ENCODE measurements around the gene ANKRD34C. TPM values are rescaled to one million over a fixed set of nuclear protein-coding genes. Genes with fewer than 3 reads are reported as not detected.

Gene ANKRD34C
- total RNA-seq = not detected in 2 replicates
- long read RNA-seq = 0 reads

- H3K27ac Mint-ChIP-seq = no peak within 1 kb of the TSS
- TF ChIP-seq CTCF (IDR thresholded peaks at IDR 0.05; ENCODE audit: unreplicated experiment) = no peak
- H3K4me3 Mint-ChIP-seq (ENCODE audit: low read depth) = no peak within 1 kb of the TSS
- H3K4me1 Mint-ChIP-seq (ENCODE audit: low read depth) = no peaks in the 10 kb centered on the region
- peaks cover 3% of the 10 kb centered on the region for H3K9me3 Mint-ChIP-seq (ENCODE audit: low read depth)
- peaks cover 96% of the 10 kb centered on the region for H3K27me3 Mint-ChIP-seq
- no peak for DNase-seq (ENCODE audit: low spot score, unreplicated experiment)
- H3K36me3 Mint-ChIP-seq (ENCODE audit: insufficient read depth) = no peaks in the 10 kb centered on the region
Observed at GRCh38 chr15:79282371-79283251, at the start of gene ANKRD34C. TSS of gene ANKRD34C (plus strand) at chr15:79282722. CDS start at chr15:79293285, 10,563 bp downstream.

- Mint-ChIP-seq H3K27me3 (peaks cover 21% of the 10 kb centered on the region), H3K27ac (no peak overlapping the region), H3K9me3 (ENCODE audit: low read depth) (peaks cover 4% of the 10 kb centered on the region), H3K4me3 (ENCODE audit: low read depth) (no peak overlapping the region), H3K4me1 (ENCODE audit: low read depth) (no peaks in the 10 kb centered on the region), H3K36me3 (ENCODE audit: insufficient read depth) (no peaks in the 10 kb centered on the region)
- no peak for DNase-seq (ENCODE audit: low spot score, unreplicated experiment)
- no peak for TF ChIP-seq CTCF (IDR thresholded peaks at IDR 0.05; ENCODE audit: unreplicated experiment)
Observed at GRCh38 chr15:79233236-79233635, 49.3 kb upstream of the ANKRD34C start.

- Mint-ChIP-seq H3K4me3 (ENCODE audit: low read depth) (no peak overlapping the region), H3K36me3 (ENCODE audit: insufficient read depth) (no peaks in the 10 kb centered on the region), H3K9me3 (ENCODE audit: low read depth) (no peaks in the 10 kb centered on the region), H3K4me1 (ENCODE audit: low read depth) (no peaks in the 10 kb centered on the region), H3K27ac (no peak overlapping the region), H3K27me3 (peaks cover 30% of the 10 kb centered on the region)
- no peak for TF ChIP-seq CTCF (IDR thresholded peaks at IDR 0.05; ENCODE audit: unreplicated experiment)
- no peak for DNase-seq (ENCODE audit: low spot score, unreplicated experiment)
Observed at GRCh38 chr15:79240036-79240435, 42.5 kb upstream of the ANKRD34C start.

- H3K27me3 Mint-ChIP-seq = peaks cover 29% of the 10 kb centered on the region
Observed at GRCh38 chr15:79243723-79244122, 38.8 kb upstream of the ANKRD34C start.

GRCh38 chr15:79244876-79245275 is 37.6 kb upstream of the ANKRD34C start:
- Mint-ChIP-seq H3K27ac (no peak overlapping the region), H3K9me3 (ENCODE audit: low read depth) (no peaks in the 10 kb centered on the region)
- no peak for TF ChIP-seq CTCF (IDR thresholded peaks at IDR 0.05; ENCODE audit: unreplicated experiment)

More at GRCh38 chr15:79243723-79244122, 38.8 kb upstream of the ANKRD34C start:
- no peak for DNase-seq (ENCODE audit: low spot score, unreplicated experiment)
- no peaks in the 10 kb centered on the region for H3K4me1 Mint-ChIP-seq (ENCODE audit: low read depth)
- H3K27ac Mint-ChIP-seq = no peak overlapping the region
- no peaks in the 10 kb centered on the region for H3K9me3 Mint-ChIP-seq (ENCODE audit: low read depth)
- H3K36me3 Mint-ChIP-seq (ENCODE audit: insufficient read depth) = no peaks in the 10 kb centered on the region
- TF ChIP-seq CTCF (IDR thresholded peaks at IDR 0.05; ENCODE audit: unreplicated experiment) = no peak
- no peak overlapping the region for H3K4me3 Mint-ChIP-seq (ENCODE audit: low read depth)

More at GRCh38 chr15:79244876-79245275, 37.6 kb upstream of the ANKRD34C start:
- no peak for DNase-seq (ENCODE audit: low spot score, unreplicated experiment)
- Mint-ChIP-seq H3K4me1 (ENCODE audit: low read depth) (no peaks in the 10 kb centered on the region), H3K4me3 (ENCODE audit: low read depth) (no peak overlapping the region), H3K36me3 (ENCODE audit: insufficient read depth) (no peaks in the 10 kb centered on the region), H3K27me3 (peaks cover 25% of the 10 kb centered on the region)

All from progenitor cell of endocrine pancreas (in vitro differentiated cells).